SW 1271 (cell line): Measurements from ENCODE around the gene MRPS11.
"Not testable (repeated sequence)": the region's sequence is repeated elsewhere in the genome, so short reads cannot be mapped to it uniquely, and the experiment has no call there.

Source experiments
- DNase-seq, 2 experiments: peaks; one replicate each; lab custom pipeline; 2025; lab: John Stamatoyannopoulos, UW

Gene MRPS11

DNA sequence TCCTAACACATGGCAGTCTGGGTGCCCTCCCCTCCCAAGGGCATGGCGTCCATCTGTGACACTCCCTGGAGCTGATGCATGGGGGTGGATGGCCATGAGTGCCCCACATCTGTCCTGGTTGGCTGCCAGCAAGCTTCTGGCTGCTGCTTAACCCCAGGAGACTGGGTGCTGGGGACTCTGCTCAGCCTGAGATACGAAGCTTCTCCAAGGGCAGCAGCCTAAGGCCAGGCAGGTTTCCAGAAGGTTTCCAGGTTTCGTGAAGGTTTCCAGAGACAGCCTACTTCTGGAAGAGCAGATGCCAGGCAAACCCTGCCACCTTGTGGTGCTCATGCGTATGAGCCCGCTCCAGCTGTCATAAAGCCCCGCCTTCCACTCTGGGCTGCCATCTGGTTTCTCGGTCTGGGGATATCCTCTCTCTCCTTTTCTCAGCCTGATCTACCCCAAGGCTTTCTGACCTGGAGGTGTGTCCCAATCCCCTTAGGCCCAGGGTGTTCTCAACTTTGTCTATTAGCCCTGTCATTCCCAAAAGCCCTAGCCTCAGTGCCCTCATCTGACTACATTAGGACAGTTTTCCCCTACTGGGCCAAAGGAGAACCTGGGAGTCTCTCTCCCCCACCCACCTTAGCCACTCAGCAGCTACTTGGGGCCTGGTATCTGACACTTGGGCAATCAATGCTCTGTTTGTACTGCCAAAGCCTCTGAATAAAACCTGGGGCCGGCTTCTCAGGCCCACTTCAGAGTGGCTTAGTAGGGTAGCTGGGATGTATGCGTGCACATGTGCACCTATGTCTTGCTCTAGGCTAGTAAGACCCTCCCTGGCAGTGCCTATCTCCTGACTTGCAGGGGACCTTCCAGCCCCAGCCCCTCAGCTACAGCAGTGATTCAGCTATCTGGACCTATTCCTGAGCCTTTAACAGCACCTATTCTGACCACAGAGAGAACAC lies 12.4 kb upstream of the MRPS11 start:
- DNase-seq = peak in 1 of 2 experiments; percentile 65

DNA sequence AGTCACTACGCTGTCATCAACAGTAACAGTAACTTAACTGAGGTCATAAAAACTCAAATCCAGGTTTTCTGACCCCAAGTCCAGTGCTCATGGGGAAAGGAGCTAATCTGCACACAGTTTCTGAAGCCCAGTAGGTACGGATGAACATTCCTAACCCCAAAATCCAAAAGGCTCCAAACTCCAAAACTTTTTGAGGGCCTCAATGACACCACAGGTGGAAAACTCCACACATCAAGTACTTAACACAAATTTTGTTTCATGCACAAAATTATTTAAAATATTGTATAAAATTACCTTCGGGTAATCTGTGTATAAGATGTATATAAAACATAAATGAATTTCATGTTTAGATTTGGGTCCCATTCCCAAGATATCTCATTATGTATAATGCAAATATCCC lies 10.8 kb upstream of the MRPS11 start:
- no peak for DNase-seq

DNA sequence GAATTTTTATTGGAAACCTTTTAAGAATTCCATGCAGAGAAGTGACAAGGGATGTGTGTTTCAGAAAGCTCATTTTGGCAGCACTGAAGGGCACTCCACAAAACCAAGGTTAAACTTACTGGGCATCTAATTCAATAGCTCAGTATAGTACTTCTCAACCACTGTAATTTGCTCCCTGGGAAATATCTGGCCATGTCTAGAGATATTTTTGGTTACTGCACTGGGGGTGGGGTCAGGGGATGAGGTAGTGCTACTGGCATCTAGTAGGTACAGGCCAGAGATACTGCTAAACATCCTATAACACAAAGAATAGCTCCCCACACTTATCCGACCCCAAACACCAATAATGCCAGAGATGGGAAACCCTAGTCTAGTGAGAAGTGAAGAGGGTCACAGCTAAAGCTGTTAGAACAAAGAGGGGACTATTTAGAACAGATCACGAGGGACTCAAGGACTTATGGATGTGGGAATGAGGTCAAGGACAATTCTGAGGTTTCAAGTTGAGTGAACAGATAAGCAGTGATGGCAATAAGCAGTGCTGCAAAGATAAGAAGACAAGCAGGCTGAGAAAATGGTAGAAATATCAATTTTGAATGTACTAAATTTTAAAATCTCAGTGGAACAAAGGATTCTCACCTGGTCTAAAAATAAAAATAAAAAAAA lies 3.5 kb upstream of the MRPS11 start:
- no peak for DNase-seq

DNA sequence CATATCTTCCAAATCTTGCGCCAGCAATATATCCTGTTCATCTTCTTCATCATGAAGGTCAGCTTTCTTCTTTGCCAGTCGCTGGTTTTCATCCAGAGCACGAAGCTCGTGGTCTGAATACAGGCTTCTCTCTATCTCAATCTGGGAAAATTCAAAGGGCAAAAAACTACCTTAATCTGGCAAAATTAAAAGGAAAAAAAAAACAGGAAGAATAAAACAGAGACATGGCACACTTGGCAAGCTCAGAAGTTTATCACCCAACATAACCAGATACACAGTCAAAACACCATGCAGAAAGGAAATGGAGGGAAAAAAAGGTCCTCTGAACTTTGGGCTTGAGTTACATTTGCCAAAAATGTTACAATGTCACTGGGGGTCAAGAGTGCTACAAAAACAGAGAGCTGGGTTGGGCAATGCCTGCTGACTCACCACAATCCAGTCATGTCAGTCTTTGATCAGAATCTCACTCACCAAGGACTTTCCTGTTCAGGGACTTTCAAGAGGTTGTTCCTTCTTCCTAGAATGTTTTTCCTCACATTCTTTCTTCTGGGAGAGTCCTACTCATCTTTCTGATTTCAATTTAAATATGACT lies 1.8 kb upstream of the MRPS11 start:
- DNase-seq = peak in 1 of 2 experiments; percentile 21

DNA sequence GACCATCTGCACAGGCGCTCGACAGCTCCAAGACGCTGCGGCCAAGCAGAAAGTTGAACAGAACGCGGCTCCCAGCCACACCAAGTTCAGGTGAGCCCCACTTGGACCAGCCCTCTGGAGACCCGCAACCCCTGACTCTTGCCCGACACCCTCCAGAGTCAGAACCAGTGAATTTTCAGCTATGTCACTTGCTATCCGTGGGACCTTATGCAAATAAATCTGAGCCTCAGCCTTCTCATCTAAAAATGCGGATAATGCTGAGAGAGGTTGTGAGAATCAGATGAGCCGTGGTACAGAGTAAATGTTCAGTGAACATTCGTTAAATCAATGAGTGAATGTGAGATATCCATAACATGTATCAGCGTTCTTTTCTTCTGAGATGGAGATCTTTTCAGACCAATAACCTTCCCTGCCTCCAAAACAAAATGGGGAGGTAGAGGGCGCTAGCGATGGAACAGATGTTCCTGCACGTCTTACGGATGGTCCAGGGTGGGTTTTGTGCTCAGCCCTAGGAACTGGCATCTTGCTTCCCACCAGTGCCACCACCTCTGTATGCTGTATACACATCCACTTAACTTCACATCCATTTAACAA lies 524 bp downstream of the MRPS11 start:
- peak in 1 of 2 experiments; percentile 12 for DNase-seq

DNA sequence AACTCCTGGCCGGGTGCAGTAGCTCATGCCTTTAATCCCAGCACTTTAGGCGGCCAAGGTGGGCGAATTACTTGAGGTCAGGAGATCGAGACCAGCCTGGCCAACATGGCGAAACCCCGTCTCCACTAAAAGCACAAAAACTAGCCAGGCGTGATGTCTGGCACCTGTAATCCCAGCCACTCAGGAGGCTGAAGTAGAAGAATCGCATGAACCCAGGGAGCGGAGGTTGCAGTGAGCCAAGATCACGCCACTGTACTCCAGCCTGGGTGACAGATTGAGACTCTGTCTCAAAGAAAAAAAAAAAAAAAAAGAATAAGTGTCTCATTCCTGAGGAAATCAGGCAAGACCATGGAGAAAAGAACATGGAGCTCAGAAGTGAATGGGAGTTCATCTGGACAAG lies 1.2 kb downstream of the MRPS11 start:
- not testable (repeated sequence) for DNase-seq

DNA sequence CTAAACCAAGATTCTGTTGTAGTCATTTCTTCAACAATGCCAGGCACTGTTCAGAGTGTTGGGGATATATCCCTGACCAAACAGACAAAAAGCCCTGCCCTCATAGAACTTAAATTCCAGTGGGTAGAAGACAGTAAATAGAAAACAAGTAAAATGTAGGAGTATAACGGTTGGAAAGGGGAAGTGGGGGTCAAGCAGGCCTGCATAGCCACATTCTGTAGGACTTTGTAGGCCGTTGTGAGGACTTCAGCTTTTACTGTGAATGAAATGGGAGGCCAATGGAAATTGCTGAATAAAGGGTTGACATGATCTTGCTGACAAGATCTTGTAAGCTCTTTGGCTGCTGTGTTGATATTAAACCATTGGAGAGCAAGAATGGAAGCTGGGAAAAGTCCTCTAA lies 1.8 kb downstream of the MRPS11 start:
- DNase-seq = no peak

DNA sequence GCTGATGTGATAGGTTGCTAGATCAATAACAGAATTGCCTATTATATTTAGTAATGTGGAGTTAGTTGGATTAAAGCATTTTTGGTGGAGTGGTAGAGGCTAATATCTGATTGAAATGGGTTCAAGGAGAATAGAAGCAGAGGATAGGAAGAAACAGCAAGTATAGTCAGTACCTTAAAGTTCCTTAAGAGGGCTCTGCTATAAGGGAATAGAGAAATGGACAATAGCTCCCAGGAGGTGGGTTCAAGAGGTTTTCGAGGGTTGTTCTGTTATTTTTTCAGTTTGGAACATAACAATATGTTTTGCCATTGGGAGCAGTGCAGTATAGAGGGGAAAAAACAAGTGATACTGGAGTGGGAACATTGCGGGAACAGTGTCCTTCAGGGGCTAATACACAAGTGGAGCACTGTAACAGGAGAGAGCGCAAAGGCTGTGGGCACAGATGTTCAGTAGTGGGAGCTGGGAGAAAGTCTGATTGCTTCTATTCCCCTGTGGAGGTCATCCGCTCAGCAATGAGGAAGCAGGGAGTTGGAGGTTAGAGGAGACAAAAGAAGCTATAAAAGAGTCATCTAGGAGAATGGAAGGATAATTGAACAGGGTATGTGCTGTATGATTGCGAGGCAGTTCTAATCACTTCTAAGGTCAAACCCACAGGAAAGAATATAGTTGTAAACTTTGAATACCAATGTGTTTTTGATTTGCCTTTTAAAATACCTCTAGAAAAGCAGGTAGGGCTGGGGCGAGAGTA lies 3.3 kb downstream of the MRPS11 start:
- no peak for DNase-seq

DNA sequence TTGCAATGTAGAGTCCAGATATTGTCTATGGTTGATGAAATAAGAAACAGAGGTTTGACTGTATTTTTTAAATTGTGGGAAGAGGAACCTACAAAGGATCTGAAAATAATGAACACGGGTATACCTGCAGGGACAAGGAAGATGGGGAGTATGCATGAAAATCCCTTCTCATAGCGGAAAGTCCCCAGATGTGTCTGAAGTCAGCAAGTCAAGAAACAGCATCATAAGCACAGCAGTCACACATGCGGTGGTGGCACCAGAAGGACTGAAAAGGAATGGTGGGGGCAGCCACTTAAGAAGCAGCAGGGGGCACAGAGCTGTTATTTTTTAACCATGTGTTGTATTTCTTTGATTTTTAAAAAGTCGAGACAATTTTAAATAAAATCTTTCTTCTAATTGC lies 4.7 kb downstream of the MRPS11 start:
- DNase-seq = no peak

DNA sequence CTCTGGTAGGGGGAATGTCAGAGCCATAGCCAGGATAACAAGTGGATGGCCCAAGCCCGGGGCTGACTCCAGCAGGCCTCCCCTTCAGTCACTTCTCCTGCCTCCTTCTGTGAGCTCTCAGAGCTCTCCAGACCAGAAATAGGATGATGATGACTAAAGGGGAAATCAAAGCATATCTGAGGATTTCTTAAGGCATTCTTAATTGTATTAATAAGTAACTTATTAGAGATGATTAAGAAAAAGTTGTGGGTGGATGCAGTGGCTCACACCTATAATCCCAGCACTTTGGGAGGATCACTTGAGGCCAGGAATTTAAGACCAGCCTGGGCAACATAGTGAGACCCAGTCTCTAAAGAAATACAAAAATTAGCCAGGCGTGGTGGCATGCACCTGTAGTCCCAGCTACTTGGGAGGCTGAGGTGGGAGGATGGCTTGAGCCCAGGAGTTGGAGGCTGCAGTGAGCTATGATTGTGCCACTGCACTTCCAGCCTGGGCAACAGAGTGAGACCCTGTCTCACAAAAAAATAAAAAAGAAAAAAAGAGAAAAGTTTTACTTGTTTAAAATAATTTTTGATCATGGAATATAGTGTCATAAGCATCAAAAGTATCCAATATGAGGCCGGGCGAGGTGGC lies 6.3 kb downstream of the MRPS11 start:
- not testable (repeated sequence) for DNase-seq

DNA sequence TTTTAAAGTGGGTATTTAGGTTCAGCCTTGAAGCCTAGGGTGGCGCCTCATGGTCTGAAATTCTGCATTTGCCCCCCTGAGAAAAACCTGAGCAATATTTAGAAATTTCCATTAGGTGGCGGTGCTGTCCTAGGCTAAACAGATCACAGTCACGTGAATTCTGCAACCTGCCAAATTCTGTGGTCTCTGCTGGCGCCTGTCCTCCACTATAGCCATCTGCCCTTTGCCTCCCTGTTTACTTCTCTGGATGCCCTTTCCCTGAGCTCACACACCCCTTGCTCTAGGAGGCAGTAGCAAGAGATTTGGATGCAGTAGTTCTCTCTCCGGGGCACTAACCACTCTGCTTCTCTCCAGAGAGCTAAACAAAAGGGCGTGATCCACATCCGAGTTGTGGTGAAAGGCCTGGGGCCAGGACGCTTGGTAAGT lies 9.1 kb downstream of the MRPS11 start:
- peak in 1 of 2 experiments; percentile 19 for DNase-seq

DNA sequence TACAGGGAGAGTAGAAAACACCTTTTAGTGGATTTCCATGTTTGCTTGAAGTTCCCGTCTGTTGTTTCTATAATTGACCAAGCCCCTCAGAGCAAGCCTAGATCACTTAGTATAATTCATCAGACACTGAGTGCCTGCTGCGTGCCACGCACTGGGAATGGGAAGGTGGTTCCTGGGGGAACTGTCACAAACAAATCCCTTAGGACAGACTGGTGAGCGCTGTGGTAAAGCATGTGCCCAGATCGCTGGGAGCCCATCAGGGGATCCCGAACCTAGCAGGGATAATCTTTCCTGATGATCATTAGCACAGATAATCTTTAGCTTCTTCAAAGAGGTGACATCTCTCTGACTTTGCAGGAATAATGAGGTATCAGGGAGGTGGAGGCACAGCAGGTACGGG lies 9.6 kb downstream of the MRPS11 start:
- DNase-seq = no peak

DNA sequence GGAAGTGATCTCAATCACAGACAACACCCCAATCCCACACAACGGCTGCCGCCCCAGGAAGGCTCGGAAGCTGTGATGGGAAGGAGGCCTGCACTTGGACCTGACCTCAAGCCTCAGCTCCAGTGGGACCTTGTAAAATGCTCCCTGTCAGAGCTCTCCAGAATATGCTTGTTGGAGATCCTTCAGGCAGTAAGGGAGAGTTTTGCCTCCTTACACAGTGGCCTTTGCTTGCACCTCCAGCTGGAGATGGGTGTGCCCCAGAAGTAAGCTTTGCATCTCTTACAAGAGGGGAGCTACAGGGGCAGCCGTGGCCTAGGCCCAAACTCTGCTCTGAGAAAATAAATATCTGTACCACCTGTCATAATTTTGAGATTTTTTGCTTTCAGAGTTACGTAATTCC lies 10.4 kb downstream of the MRPS11 start:
- no peak for DNase-seq

DNA sequence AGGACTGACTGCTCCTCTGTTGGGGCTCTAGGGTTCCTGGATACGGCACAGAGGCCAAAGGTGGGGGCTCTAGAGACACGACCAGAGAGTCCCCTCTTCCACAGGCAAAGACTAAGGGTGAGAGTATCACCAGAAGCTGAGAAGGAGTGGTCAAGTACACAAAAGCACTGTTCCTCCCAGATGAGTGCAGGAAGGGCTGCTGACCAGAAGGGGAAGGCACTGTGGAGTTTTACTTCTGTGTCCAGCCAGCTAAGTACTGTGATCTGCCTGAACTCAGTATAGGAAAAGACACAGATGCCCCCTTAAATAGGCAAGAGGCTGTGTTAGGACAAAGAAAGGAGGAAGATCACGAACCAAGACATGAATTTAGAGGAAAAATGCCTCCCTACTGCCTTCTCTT lies 11.7 kb downstream of the MRPS11 start:
- DNase-seq = peak in 1 of 2 experiments; percentile 14

DNA sequence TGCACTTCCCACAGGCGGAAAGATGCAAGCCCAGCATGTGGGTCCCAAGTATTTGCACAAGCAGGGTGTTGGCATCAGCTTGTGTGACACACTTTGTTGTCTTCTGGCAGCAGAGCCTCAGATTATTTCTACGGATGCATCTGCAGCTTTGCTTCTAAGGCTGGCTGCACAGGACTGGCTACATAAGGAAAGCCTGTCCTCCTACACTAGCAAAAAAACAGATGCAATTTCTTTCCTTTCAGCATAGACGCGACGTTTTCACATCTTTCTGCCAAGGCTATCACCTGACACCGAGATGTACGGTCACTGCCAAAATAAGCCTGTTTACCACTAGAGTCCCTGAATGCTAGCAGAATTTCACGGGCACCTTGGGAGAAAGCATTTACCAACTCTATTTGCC lies 13.5 kb downstream of the MRPS11 start:
- no peak for DNase-seq

DNA sequence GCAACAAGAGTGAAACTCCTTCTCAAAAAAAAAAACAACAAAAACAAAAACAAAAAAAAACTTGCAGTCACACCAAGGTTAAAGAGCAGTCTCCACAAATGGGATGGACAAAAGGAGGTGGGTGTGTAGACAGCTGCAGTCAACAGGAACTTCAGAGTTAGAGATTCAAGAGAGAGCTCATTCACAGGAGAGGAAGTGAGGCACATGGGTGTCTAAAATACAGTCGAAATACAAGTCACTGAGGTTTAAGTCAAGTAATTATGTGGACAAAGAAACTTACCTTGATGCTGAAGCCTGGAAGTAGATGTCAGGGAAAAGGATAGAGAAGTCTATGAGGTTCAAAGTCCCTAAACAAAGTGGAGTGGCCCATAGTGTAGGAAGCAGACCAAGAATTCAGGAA lies 14.8 kb downstream of the MRPS11 start:
- DNase-seq = no peak

DNA sequence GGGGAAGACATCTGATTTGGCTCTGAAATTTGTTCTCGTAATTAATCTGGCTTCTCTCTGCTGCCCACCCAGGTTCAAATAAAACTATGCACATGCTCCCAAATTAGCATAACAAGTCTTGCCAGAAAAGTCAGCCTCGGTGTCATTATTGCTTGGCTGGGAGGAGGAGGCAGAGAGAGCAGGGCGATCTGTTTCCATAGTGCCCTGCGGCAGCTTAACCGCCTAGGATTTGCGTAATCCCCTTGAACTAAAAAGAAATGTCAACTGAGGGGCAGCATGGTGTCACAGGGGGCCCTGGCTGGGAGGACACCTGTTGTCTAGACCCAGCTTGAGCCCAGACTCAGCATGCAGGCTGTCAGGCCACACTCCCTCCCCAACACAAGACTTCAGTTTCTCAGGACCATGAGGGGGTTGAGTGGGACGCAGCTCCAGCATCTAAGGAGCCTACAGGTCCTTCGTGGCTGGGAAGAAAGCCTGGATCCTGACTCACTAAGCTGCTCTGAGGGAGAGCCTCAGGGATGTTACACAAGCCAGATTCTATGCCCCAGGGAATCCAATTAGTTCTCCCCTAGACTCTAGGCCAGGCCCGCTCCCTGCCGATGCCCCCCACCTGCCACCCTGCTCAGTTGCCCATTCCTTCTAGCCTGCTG lies 17.3 kb downstream of the MRPS11 start:
- DNase-seq = no peak

DNA sequence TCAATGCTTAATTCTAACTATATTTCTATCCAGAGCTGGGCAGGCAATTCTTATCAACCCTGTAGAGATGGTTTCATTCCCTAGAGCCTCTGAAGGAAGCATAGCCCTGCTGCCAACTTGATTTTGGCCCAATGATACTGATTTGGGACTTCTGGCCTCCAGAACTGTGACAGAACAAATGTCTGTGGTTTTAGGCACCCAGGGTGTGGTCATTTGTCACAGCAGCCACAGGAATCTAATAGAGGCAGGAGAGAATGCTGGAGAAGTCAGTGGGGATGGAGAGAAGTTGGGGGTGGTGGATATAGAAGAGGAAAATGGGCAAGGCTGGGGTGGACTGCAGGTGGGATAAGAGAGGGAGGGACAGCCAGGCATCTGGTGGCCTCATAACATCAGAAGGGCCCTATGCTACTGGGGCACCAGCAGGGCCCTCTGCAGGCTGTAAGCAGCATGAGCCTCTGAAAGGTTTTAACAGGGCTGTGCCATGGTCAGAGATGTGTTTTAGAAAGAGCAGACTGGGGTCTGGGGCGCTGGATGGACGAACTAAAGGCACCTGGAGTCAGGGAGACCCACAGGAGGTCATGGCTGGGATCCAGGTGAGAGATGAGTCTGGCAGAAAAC lies 19.8 kb downstream of the MRPS11 start:
- DNase-seq = no peak

DNA sequence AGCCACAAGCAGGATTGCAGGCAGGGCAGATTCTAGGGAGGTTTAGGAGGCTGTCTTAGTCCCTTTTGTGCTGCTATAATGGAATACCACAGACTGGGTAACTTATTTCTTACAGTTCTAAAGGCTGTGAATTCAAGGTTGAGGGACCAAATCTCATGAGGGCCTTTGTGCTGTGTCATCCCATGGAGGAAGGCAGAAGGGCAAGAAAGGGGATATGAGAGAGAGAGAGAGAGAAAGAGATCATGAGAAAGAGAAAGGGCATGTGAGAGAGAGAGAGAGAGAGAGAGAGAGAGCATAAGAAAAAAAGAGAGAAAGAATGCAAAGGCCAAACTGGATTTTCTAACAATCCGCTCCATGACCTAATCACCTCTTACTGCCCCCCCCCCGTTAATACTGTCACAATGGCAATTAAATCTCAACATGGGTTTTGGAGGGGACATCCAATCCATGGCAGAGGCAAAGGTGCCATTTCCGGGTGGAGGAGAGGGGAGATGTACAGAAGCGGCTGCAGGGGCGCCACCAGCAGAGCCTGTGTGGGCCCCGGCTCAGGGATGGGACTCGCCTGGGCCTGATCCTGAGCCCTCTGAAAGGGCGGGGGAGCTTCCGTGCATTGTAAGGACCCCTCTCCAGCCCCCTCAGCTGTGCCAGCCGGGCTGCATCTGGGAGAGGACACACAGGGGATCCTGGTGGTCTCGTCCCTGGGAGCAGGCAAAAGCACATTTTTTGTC lies 20.5 kb downstream of the MRPS11 start:
- no peak for DNase-seq

DNA sequence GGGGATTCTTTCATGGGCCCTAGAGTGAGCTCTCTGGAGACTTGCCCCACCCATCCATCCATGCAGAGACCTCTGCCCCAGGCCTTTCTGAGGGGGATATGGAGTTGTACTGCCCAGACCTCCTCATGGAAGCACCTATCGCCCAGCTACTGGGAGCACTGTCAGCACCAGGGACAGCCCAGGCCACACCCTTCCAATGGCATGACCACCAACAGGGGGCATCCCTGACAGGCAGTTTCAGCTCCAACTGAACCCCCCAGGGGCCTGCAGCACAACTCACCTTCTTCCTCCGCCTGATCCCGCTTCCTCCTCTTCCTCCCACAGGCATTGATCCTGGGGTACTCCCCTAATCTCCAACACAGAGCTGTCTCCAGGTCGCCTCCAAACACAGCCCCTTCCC lies 21.8 kb downstream of the MRPS11 start:
- DNase-seq = no peak
